Mucosa of descending colon (tissue), 3 donors: ENCODE measurements around the gene CIAO3. TPM values are rescaled to one million over a fixed set of nuclear protein-coding genes. Genes with fewer than 3 reads are reported as not detected.
A peak's percentile ranks its signal among the peaks of the same experiment; 100 is the strongest.

Source experiments
- ATAC-seq: fragments of 200-7000 bp; cut with Tn5 transposase; one replicate; pipeline ENCODE4 v1.9.1; 2020; ENCODE audit warnings: mild to moderate bottlenecking, moderate library complexity
- DNase-seq, 3 donors: peaks; one replicate each; pipeline ENCODE4 v3.0.0-alpha.2; 2020
- H3K36me3 ChIP-seq: fragments of 200-600 bp; one replicate; pipeline ENCODE4 v1.8.0; 2021; ENCODE audit warnings: low read depth, mild to moderate bottlenecking
- H3K4me1 ChIP-seq: fragments of 200-600 bp; one replicate; pipeline ENCODE4 v1.8.0; 2021; ENCODE audit warnings: low read depth, mild to moderate bottlenecking
- H3K4me3 ChIP-seq: fragments of 200-600 bp; one replicate; pipeline ENCODE4 v1.8.0; 2021; ENCODE audit warnings: mild to moderate bottlenecking
- H3K9me3 ChIP-seq: fragments of 200-600 bp; one replicate; pipeline ENCODE4 v1.8.0; 2021; ENCODE audit warnings: mild to moderate bottlenecking
- intact Hi-C, 2 donors: fragments of 100-400 bp; cut with DNase I in 1 of 2; cut with micrococcal nuclease in 1 of 2; formaldehyde crosslinking; loops; one replicate each; pipeline versions ENCODE4 v1.11.0 to v1.11.1; 2022; cut with DNase I, micrococcal nuclease
- total RNA-seq, 3 donors: library from RNA; stranded (reverse); fragmentation: NEBNext Ultra II Directional in 2 of 3; extraction: Animal tissue kit (Norgen Biotek cat#: 25700) in 2 of 3; gene quantifications; one replicate each; pipeline versions ENCODE4 v1.2.1 to v1.2.4, GENCODE V29; 2021 to 2023
- TF ChIP-seq, protein P1 (sequence below): fragments of 200-600 bp; IDR thresholded peaks from one replicate; pipeline ENCODE4 v1.8.0; 2022; ENCODE audit warnings: antibody characterized with exemption, mild to moderate bottlenecking
- donor health status: DM: no; HTN: no; CAD: no; lungs with moderate emphysema.
- donor health status: DM: no; HTN: no; CAD: no.
- donor health status: DM: no; HTN: yes; CAD: no.

The CIAO3 gene
- total RNA-seq, 3 donors from 2014 or later, result 37.7 to 48.7 (median 47.6) TPM

GRCh38 chr16:733382-734207 lies 7.2 kb downstream of the CIAO3 start:
- peak in 1 of 3 donors; percentile 54 for DNase-seq
- TF ChIP-seq, protein P1, sequence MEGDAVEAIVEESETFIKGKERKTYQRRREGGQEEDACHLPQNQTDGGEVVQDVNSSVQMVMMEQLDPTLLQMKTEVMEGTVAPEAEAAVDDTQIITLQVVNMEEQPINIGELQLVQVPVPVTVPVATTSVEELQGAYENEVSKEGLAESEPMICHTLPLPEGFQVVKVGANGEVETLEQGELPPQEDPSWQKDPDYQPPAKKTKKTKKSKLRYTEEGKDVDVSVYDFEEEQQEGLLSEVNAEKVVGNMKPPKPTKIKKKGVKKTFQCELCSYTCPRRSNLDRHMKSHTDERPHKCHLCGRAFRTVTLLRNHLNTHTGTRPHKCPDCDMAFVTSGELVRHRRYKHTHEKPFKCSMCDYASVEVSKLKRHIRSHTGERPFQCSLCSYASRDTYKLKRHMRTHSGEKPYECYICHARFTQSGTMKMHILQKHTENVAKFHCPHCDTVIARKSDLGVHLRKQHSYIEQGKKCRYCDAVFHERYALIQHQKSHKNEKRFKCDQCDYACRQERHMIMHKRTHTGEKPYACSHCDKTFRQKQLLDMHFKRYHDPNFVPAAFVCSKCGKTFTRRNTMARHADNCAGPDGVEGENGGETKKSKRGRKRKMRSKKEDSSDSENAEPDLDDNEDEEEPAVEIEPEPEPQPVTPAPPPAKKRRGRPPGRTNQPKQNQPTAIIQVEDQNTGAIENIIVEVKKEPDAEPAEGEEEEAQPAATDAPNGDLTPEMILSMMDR, result no peak
- intact Hi-C loops, result no loop called here
- Histone ChIP-seq H3K36me3 (peaks cover 9% of the 10 kb centered on the region), H3K9me3 (no peaks in the 10 kb centered on the region), H3K4me3 (no peak overlapping the region), H3K4me1 (peaks cover 7% of the 10 kb centered on the region)
- no peak for ATAC-seq

DNA sequence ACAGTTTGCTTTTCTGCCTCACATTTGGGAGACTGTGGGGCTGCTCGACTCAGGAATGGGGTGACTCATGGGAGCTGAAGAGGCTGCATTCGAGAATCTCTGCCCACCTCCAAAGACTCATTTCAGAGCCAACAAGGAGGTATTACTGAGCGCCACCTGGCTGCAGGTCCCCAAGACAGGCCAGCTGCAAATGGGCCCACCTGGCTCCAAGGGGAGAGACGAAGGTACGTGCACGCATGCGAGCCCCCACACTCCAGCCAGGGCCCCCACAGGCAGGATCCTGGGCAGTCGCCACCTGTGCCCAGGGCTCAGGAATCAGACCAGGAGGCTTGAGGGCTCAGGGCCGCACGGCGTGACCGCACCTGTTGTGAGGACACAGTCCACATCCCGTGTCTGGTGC lies 7.9 kb downstream of the CIAO3 start:
- H3K36me3 ChIP-seq, result peaks cover 9% of the 10 kb centered on the region
- H3K4me3 ChIP-seq, result no peak overlapping the region
- no peaks in the 10 kb centered on the region for H3K9me3 ChIP-seq
- ATAC-seq (no peak), DNase-seq (no peak)
- peaks cover 10% of the 10 kb centered on the region for H3K4me1 ChIP-seq
- TF ChIP-seq, protein P1, result no peak
- intact Hi-C loops, result no loop called here

- ATAC-seq (no peak), DNase-seq (no peak)
- Histone ChIP-seq H3K36me3 (peaks cover 9% of the 10 kb centered on the region), H3K4me1 (peaks cover 11% of the 10 kb centered on the region), H3K4me3 (no peak overlapping the region), H3K9me3 (no peaks in the 10 kb centered on the region)
- intact Hi-C loops, result no loop called here
- TF ChIP-seq, protein P1, result no peak
Observed at GRCh38 chr16:732332-732731, 8.5 kb downstream of the CIAO3 start.

DNA sequence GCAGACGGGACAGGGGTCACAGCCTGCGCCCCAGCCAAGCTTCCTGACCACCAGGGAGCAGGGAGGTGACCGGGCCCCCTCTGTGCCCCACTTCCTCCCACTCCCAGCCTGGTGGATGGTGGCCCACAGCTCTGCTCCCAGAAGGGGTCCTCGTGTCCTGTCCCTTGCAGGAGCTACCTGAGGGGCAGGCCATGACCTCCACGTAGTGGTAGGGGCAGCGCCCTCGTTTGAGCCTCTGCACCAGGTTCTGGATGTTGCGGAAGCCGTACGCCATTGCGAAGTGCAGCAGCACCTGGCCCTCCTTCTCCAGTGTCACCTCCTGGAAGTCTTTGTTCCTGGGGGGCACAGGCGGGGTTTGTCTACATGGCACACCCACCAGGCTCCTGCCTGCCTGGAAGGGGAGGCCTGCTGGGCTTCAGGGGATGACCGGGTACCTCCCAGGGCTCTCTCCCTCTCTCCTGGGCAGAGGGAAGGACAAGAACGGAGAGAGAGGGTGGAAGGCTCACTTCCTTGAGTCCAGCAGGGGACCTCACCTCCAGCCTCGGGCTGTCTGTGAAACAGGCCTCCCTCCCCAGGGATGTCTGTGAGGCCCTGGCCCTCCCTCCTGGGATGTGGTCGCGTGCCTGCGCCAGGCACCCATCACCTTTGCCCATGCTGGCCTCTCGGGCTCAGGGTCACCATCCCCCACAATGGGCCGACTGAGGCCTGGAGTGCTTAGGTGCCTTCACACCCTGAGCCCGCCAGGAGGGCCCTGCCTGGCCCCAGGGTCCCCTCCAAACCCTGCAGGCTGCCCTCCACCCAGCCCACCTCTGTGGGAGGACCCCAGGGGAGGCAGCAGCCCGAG lies 9.9 kb downstream of the CIAO3 start:
- peaks cover 9% of the 10 kb centered on the region for H3K36me3 ChIP-seq
- ATAC-seq (no peak), DNase-seq (peak in 1 of 3 donors; percentile 51)
- H3K4me1 ChIP-seq, result peaks cover 22% of the 10 kb centered on the region
- TF ChIP-seq, protein P1, result no peak
- no peaks in the 10 kb centered on the region for H3K9me3 ChIP-seq
- no peak overlapping the region for H3K4me3 ChIP-seq
- intact Hi-C loops, result no loop called here

GRCh38 chr16:729768-730665 lies 10.8 kb downstream of the CIAO3 start:
- no peak for ATAC-seq
- Histone ChIP-seq H3K4me1 (peaks cover 22% of the 10 kb centered on the region), H3K36me3 (peaks cover 9% of the 10 kb centered on the region), H3K4me3 (no peak overlapping the region), H3K9me3 (no peaks in the 10 kb centered on the region)
- peak in 1 of 3 donors; percentile 59 for DNase-seq
- TF ChIP-seq, protein P1, result no peak
- intact Hi-C loops, result no loop called here
